Astrocyte (in vitro differentiated cells and primary cell): ENCODE measurements around the gene FFAR1. TPM values are rescaled to one million over a fixed set of nuclear protein-coding genes. Genes with fewer than 3 reads are reported as not detected.

Experiments
- DNase-seq: peaks from one replicate; pipeline ENCODE4 v3.0.0-alpha.2; 2010; ENCODE audit warnings: low read depth
- FAIRE-seq: peaks from 2 replicates; lab custom pipeline; 2011; peaks lifted over from hg19 to GRCh38; lab: Jason Lieb, UNC
- H2AFZ ChIP-seq: 2 replicates; pipeline ENCODE4 v1.6.0; 2012; ENCODE audit warnings: low read depth, low read length, inconsistent platforms
- H3K27ac ChIP-seq: 2 replicates; pipeline ENCODE4 v1.5.1; 2011; ENCODE audit warnings: low read depth, low read length, inconsistent platforms
- H3K27me3 ChIP-seq: 2 replicates; pipeline ENCODE4 v1.6.0; 2011; ENCODE audit warnings: low read length, inconsistent platforms; ENCODE audit not compliant: insufficient read depth
- H3K36me3 ChIP-seq: 2 replicates; pipeline ENCODE4 v1.5.1; 2011; ENCODE audit warnings: low read length, inconsistent platforms; ENCODE audit not compliant: insufficient read depth
- H3K4me1 ChIP-seq: 2 replicates; pipeline ENCODE4 v1.5.1; 2011; ENCODE audit warnings: low read length, inconsistent platforms; ENCODE audit not compliant: insufficient read depth
- H3K4me2 ChIP-seq: 2 replicates; pipeline ENCODE4 v1.6.0; 2012; ENCODE audit warnings: low read length, inconsistent platforms
- H3K4me3 ChIP-seq: 2 replicates; pipeline ENCODE4 v1.5.1; 2011; ENCODE audit warnings: low read depth, mild to moderate bottlenecking, low read length, inconsistent platforms; ENCODE audit not compliant: insufficient read depth
- H3K79me2 ChIP-seq: 2 replicates; pipeline ENCODE4 v1.6.0; 2012; ENCODE audit warnings: mild to moderate bottlenecking, low read length, inconsistent platforms; ENCODE audit not compliant: insufficient read depth
- H3K9ac ChIP-seq: 2 replicates; pipeline ENCODE4 v1.6.0; 2012; ENCODE audit warnings: mild to moderate bottlenecking, low read length, inconsistent platforms
- H3K9me3 ChIP-seq: 2 replicates; pipeline ENCODE4 v1.5.1; 2012; ENCODE audit warnings: low read depth, mild to moderate bottlenecking, low read length, inconsistent platforms; ENCODE audit not compliant: insufficient read depth
- H4K20me1 ChIP-seq: 2 replicates; pipeline ENCODE4 v1.6.0; 2012; ENCODE audit warnings: low read length, inconsistent platforms; ENCODE audit not compliant: insufficient read depth
- H3K27ac Mint-ChIP-seq: one replicate; pipeline ENCODE4 v1.8.0; 2021; ENCODE audit warnings: mild to moderate bottlenecking, mixed read lengths; ENCODE audit not compliant: unreplicated experiment
- H3K27me3 Mint-ChIP-seq: one replicate; pipeline ENCODE4 v1.8.0; 2021; ENCODE audit warnings: low read depth, mixed read lengths; ENCODE audit not compliant: unreplicated experiment
- H3K36me3 Mint-ChIP-seq: one replicate; pipeline ENCODE4 v1.8.0; 2021; ENCODE audit warnings: low read depth, mixed read lengths; ENCODE audit not compliant: unreplicated experiment
- H3K4me1 Mint-ChIP-seq: one replicate; pipeline ENCODE4 v1.8.0; 2021; ENCODE audit warnings: low read depth, mixed read lengths; ENCODE audit not compliant: unreplicated experiment
- H3K4me3 Mint-ChIP-seq: one replicate; pipeline ENCODE4 v1.8.0; 2021; ENCODE audit warnings: mild to moderate bottlenecking, moderate library complexity, mixed read lengths; ENCODE audit not compliant: unreplicated experiment
- H3K9me3 Mint-ChIP-seq: one replicate; pipeline ENCODE4 v1.8.0; 2021; ENCODE audit warnings: mild to moderate bottlenecking, mixed read lengths; ENCODE audit not compliant: unreplicated experiment
- CTCF ChIP-seq: IDR thresholded peaks from 2 replicates; pipeline ENCODE4 v1.5.1; 2011; ENCODE audit warnings: low read depth, mild to moderate bottlenecking, inconsistent platforms, low read length, moderate library complexity; ENCODE audit not compliant: insufficient read depth
- EZH2 ChIP-seq: IDR thresholded peaks from 2 replicates; pipeline ENCODE4 v1.6.1; 2012; ENCODE audit warnings: mild to moderate bottlenecking, low read length, inconsistent platforms; ENCODE audit not compliant: insufficient read depth
- total RNA-seq: library from RNA; stranded (reverse); gene quantifications from 2 replicates; pipeline ENCODE4 v1.2.1, GENCODE V29; 2021

Gene FFAR1
- total RNA-seq, 1 donor from 2014 or later = not detected

- Mint-ChIP-seq H3K27ac (no peak overlapping the region), H3K27me3 (peaks cover 24% of the 10 kb centered on the region), H3K4me3 (no peak overlapping the region), H3K4me1 (no peaks in the 10 kb centered on the region), H3K9me3 (no peaks in the 10 kb centered on the region), H3K36me3 (no peaks in the 10 kb centered on the region)
- no peak overlapping the region for H3K9ac ChIP-seq
- TF ChIP-seq CTCF = no peak
- no peak overlapping the region for H3K4me2 ChIP-seq
- FAIRE-seq = no peak
- H3K79me2 ChIP-seq = no peaks in the 10 kb centered on the region
- H3K9me3 ChIP-seq = no peaks in the 10 kb centered on the region
- H3K27me3 ChIP-seq = no peaks in the 10 kb centered on the region
- no peaks in the 10 kb centered on the region for H4K20me1 ChIP-seq
- H3K4me1 ChIP-seq = no peaks in the 10 kb centered on the region
- H3K27ac ChIP-seq = no peak overlapping the region
- H3K36me3 ChIP-seq = no peaks in the 10 kb centered on the region
- no peak overlapping the region for H3K4me3 ChIP-seq
- no peak for DNase-seq
- no peak overlapping the region for H2AFZ ChIP-seq
Measured at GRCh38 chr19:35360880-35361420, 13.2 kb downstream of the FFAR1 start.

GRCh38 chr19:35362261-35363000 lies 14.7 kb downstream of the FFAR1 start:
- TF ChIP-seq EZH2 (no peak), CTCF (no peak)
- H4K20me1 ChIP-seq = no peaks in the 10 kb centered on the region
- Mint-ChIP-seq H3K27me3 (peaks cover 21% of the 10 kb centered on the region), H3K36me3 (no peaks in the 10 kb centered on the region), H3K4me1 (no peaks in the 10 kb centered on the region), H3K9me3 (no peaks in the 10 kb centered on the region), H3K27ac (no peak overlapping the region), H3K4me3 (no peak overlapping the region)
- no peak overlapping the region for H3K4me2 ChIP-seq
- no peak overlapping the region for H3K9ac ChIP-seq
- no peaks in the 10 kb centered on the region for H3K4me1 ChIP-seq
- no peaks in the 10 kb centered on the region for H3K79me2 ChIP-seq
- H3K27ac ChIP-seq = no peak overlapping the region
- FAIRE-seq = no peak
- H2AFZ ChIP-seq = no peak overlapping the region
- H3K9me3 ChIP-seq = no peaks in the 10 kb centered on the region
- no peaks in the 10 kb centered on the region for H3K36me3 ChIP-seq
- H3K4me3 ChIP-seq = no peak overlapping the region
- H3K27me3 ChIP-seq = no peaks in the 10 kb centered on the region
- no peak for DNase-seq

- DNase-seq (no peak), FAIRE-seq (no peak)
- no peaks in the 10 kb centered on the region for H3K36me3 ChIP-seq
- TF ChIP-seq CTCF (no peak), EZH2 (no peak)
- H3K4me3 ChIP-seq = no peak overlapping the region
- H3K4me1 ChIP-seq = no peaks in the 10 kb centered on the region
- Mint-ChIP-seq H3K4me1 (no peaks in the 10 kb centered on the region), H3K36me3 (no peaks in the 10 kb centered on the region), H3K4me3 (no peak overlapping the region), H3K27me3 (peaks cover 22% of the 10 kb centered on the region), H3K9me3 (no peaks in the 10 kb centered on the region), H3K27ac (no peak overlapping the region)
- no peak overlapping the region for H3K4me2 ChIP-seq
- no peaks in the 10 kb centered on the region for H3K27me3 ChIP-seq
- H2AFZ ChIP-seq = no peak overlapping the region
- H4K20me1 ChIP-seq = no peaks in the 10 kb centered on the region
- no peak overlapping the region for H3K9ac ChIP-seq
- no peak overlapping the region for H3K27ac ChIP-seq
- H3K79me2 ChIP-seq = no peaks in the 10 kb centered on the region
- no peaks in the 10 kb centered on the region for H3K9me3 ChIP-seq
Measured at GRCh38 chr19:35363001-35363590, 15.4 kb downstream of the FFAR1 start.
